Stimulated activated CD4-positive, alpha-beta T cell treated with anti-CD3 and anti-CD28 coated beads, TNF-alpha, amount 100 ng/mL, for 24 hours (primary cell): ENCODE measurements around the gene SGK1.

Experiments used
- DNase-seq, 3 experiments: peaks; one replicate each; pipeline ENCODE4 v3.0.0-alpha.2; 2020; ENCODE audit warnings: low read depth in 3 of 3

SGK1 gene

GRCh38 chr6:134171517-134171916 lies 146.4 kb downstream of the SGK1 start:
- no peak for DNase-seq

DNA sequence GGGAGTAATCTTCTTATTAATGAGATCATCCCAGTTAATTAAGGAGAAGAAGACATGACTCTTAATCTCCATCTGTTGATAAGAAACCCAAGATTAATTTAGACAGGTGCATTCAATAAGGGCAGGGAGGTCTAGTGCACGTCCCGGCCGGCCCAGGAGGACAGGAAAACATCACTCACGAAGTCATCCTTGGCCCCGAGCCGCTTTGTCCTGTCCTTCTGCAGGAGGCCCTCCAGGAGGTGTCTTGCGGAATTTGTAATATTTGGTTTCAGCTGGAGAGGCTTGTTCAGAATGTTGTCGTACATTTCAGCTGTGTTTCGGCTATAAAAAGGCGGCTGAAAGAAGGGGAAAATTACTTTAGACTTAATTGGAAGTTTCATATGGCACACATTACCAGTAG lies 147.1 kb downstream of the SGK1 start:
- no peak for DNase-seq

- no peak for DNase-seq
Observed at GRCh38 chr6:134169871-134170486, 147.9 kb downstream of the SGK1 start.

DNA sequence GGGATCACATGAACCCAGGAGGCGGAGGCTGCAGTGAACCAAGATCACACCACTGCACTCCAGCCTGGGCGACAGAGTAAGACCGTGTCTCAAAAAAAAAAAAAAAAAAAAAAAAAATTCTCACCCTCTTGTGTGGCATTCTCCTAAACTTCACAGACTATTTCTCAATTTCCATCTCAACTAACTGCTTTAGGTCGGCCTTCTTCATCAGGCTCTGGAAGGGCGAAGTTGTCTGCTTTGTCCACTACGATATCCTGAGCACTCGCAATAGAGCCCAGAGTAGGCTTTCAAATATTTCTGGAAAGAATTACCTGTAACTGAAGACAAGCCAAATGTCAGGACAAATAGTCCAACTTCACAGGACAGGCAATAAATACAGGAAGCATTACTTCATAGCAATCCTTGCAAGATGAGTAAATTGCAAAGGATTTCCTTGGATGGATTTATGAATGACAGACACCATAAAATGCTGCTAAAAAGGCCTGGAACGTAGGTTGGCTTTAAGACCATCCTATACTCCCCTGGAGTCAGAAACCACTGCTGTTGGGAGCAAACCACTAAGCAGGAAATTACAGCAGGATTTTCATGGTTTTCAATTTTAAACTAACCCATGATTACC lies 149.2 kb downstream of the SGK1 start:
- no peak for DNase-seq

DNA sequence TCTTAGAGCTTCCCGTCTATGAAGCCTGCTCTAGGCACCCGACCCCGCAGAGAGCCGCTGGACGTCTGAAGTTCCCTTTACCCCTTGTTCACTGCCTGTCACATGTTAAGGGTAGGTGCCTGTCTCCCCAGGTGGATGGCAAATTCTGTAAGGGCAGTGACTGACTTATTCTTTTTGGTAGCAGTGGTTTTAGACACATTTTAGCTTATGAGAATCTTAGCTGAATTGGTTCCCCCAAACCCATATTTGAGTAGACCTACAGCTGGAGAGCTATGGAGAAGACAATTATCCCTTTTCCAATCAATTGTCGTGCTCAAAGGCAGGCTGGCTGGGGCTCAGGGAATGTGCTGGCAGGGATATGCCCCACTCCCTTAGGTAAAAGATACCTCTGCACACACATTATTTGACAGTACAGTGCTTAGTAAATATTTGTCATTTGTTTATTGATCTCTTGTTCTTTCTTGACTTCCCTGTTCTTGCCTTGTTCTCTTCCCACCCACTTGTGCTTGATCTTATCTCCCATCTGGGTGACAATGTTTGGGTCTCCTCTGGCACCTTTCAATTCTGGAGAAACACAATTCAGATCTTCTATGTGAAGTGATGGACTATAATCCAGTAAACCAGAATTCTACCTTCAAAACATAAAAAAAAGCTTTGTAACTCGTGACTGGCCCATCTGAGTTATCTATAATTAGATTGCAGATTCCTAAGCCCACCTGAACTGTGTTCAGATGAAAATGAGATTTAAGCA lies 151.2 kb downstream of the SGK1 start:
- DNase-seq = no peak

DNA sequence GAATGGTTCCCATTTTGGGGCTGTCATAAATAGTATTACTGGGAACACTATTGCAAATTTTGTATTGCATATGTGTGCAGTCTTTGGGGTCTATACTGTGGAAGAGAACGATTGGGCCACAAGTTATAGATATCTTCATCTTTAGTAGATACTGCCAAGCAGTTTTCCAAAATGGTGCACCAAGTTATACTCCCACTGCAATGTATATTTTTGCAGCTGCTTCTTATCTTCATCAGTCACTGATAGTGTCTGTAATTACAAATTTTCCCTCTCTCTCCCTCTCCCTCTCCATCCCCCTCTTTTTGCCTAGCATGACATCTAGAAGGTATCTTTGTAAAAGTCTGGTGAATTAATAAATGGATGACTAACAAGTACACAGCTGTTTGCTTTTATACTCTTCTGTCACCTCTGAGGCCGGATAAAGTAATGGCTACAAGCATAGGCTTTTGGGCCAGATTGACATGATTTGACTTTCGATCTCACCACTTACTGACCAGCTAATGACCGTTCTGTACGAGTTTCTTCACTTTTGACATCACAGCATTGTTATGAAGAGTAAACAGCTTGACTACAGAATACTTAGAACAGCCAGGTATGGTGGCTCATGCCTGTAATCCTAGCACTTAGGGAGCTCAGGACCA lies 152.2 kb downstream of the SGK1 start:
- no peak for DNase-seq

- no peak for DNase-seq
Observed at GRCh38 chr6:134164300-134164699, 153.6 kb downstream of the SGK1 start.

DNA sequence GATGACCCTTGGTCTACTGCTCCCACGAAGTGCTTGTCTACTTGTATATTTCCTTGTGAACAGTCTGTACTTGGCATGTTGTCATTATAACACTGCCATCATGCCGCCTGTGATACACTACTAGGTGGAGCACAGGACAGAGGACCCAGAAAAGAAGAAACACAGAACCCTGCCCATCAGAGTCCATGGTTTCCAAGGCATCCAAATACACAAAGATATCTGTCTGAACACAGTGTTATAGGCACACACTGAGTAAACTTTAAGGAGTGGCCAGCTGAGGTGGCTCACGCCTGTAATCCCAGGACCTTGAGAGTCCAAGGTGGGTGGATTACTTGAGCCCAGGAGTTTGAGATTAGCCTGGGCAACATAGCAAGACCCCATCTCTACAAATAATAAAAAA lies 155.0 kb downstream of the SGK1 start:
- DNase-seq = no peak

GRCh38 chr6:134161041-134161440 lies 156.9 kb downstream of the SGK1 start:
- DNase-seq = no peak

GRCh38 chr6:134152767-134153485 lies 165.0 kb downstream of the SGK1 start:
- DNase-seq = no peak

- DNase-seq = no peak
Observed at GRCh38 chr6:134148566-134148965, 169.3 kb downstream of the SGK1 start.

GRCh38 chr6:134147034-134147533 lies 170.8 kb downstream of the SGK1 start:
- DNase-seq = no peak

DNA sequence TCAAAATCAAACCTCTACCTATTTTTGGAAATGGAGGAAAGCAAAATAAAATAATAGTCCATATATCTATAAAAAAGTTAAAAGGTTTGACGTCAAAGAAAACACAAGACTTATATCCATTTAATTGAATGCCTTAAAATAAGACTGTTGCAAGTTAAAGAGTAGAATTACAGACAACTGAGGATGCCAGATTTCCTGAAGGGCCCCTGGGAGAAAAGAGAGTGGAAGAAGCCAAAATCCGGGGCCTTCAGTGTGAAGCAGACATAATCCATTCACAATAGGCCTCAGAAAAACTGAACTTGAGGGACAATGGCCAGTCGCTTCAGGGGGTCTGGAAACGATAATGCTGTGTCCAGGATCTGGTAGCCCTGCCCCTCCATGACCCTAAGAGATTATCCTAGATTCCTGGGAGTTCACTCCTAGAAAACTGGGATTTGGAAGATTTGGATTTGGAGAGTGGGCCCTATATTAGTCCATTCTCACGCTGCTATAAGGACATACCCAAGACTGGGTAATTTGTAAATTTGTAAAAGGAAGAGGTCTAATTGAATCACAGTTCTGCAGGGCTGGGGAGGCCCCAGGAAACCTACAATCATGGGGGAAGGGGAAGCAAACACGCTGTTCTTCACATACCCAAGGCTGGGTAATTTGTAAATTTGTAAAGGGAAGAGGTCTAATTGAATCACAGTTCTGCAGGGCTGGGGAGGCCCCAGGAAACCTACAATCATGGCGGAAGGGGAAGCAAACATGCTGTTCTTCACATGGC lies 171.5 kb downstream of the SGK1 start:
- DNase-seq = no peak

DNA sequence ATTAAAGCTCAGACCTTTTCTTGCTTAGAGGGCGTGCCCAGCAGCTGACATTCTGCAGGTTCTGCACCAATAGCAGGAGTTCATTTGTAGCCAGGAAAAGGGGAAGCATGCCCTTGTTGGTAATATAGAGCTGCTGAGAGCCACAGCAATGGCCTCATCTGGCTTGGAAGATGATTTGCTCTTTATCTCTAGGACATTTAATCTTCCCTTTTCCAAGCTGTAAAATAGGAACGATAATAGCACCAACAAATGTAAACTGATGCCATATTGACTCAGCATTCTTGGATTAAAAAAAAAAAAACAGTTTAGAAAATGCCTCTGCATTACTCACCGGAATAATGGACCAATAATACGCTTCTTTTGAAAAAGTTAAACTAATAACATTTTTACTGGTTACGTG lies 172.1 kb downstream of the SGK1 start:
- DNase-seq = no peak

- DNase-seq = no peak
Observed at GRCh38 chr6:134138226-134138975, 179.5 kb downstream of the SGK1 start.

DNA sequence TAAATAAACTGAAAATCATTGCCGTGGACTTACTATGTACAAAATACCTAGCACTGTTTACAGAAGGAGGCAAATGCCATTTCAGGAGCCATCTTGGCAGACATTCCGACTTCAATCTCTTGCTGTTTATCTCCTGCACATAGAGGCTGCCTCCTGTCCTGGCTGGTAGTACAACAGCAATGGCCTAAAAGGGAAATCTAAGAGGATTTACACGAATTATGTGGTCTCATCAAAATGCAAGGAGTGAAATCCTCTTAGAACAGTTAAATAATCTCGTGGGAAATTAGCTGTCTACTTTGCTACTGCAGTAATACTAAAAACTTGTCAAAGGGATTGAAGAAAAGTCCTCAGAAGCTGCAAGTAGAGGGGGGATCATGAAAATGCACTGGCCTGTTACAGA lies 183.3 kb downstream of the SGK1 start:
- no peak for DNase-seq

GRCh38 chr6:134132494-134133141 lies 185.3 kb downstream of the SGK1 start:
- no peak for DNase-seq

DNA sequence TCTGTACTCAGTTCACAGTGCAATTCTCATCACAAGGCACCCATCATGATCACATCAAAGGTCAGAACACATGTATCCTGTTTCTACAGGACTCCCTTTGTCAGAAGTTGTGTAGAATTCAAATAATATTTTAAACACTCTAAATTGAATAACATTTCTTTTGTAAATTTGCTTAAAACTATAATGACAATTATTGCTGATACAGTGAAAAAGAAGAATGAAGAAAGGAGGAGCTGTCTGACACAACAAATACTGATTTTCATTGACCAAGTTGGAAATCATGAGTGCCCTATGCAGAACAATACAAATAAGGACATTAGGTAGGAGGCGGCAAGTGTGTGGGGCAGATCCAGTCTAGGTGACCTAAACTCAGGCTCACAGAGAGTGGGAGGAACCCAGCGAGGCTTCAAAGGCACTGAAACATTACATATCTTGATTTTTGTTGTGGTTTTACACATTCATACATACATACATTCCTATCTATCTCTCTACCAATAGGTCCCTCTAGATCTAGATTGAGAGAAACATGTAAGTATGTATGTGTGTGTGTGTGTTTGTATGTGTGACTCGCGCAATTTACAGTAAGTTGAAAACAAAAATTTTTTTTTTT lies 186.3 kb downstream of the SGK1 start:
- DNase-seq = no peak

DNA sequence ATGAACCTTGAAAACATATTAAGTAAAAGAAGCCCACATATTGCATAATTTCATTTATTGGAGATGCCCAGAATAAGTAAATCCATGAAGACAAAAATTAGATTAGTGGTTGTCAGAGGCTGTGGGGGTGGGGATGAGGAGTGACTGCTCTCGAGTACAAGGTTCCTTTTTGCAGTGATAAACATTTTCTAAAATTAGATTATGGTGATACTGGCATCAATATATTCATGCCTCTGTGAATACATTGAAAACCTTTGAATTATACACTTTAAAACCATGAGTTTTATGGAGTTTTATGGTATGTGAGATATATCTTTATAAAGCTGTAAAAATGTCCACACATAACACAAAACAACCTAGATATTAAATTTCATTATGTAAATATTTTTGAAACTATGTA lies 189.8 kb downstream of the SGK1 start:
- no peak for DNase-seq
